HEK293 (cell line): Measurements from ENCODE around the gene GRK2.

Source experiments
- REST ChIP-seq: fragments of 450-650 bp; formaldehyde crosslinking; IDR thresholded peaks from 2 replicates; pipeline ENCODE4 v1.5.1; 2016; ENCODE audit warnings: missing biosample characterization, missing genetic modification characterization
- ZNF140 ChIP-seq: fragments of 450-650 bp; formaldehyde crosslinking; IDR thresholded peaks from 2 replicates; pipeline ENCODE4 v1.5.1; 2016; ENCODE audit warnings: missing biosample characterization, missing genetic modification characterization
- ZNF48 ChIP-seq: fragments of 450-650 bp; formaldehyde crosslinking; IDR thresholded peaks from 2 replicates; pipeline ENCODE4 v1.5.1; 2016; ENCODE audit warnings: missing biosample characterization, missing genetic modification characterization
- ZNF660 ChIP-seq: fragments of 450-650 bp; IDR thresholded peaks from 2 replicates; pipeline ENCODE4 v1.5.1; 2018; ENCODE audit warnings: missing biosample characterization, mild to moderate bottlenecking, missing genetic modification characterization

Gene GRK2

GRCh38 chr11:67332081-67332691 lies 65.9 kb downstream of the GRK2 start (continued):
- TF ChIP-seq REST (tag by site-specific recombination) (no peak), ZNF140 (tag by site-specific recombination) (no peak), ZNF48 (no peak), ZNF660 (tag by site-specific recombination) (no peak)
